GM23338 (cell line): ENCODE measurements around the gene MKI67. TPM values are rescaled to one million over a fixed set of nuclear protein-coding genes. Genes with fewer than 3 reads are reported as not detected.

Source experiments
- ATAC-seq: fragments of 200-7000 bp; cut with Tn5 transposase; 3 replicates; pipeline ENCODE4 v1.9.1; 2020
- DNase-seq: peaks from one replicate; pipeline ENCODE4 v3.0.0-alpha.2; 2015; ENCODE audit warnings: low spot score
- H2AFZ ChIP-seq: fragments of 200-600 bp; sonication (generic); 2 replicates; pipeline ENCODE4 v1.8.0; 2016; ENCODE audit warnings: antibody characterized with exemption, mild to moderate bottlenecking, moderate library complexity
- H3F3A ChIP-seq: fragments of 200-600 bp; sonication (generic); replicated peaks from 2 replicates; pipeline ENCODE4 v1.8.0; 2017; ENCODE audit warnings: antibody characterized with exemption, mixed run types, low read depth
- H3K27ac ChIP-seq: fragments of 200-600 bp; sonication (generic); 2 replicates; pipeline ENCODE4 v1.6.1; 2016; ENCODE audit warnings: low read depth
- H3K27me3 ChIP-seq: fragments of 200-600 bp; sonication (generic); 2 replicates; pipeline ENCODE4 v1.8.0; 2016; ENCODE audit warnings: mild to moderate bottlenecking, mixed run types, moderate library complexity; ENCODE audit not compliant: insufficient read depth
- H3K36me3 ChIP-seq: fragments of 200-600 bp; sonication (generic); 2 replicates; pipeline ENCODE4 v1.8.0; 2016; ENCODE audit warnings: mild to moderate bottlenecking; ENCODE audit not compliant: insufficient read depth
- H3K4me1 ChIP-seq: fragments of 200-600 bp; sonication (generic); 2 replicates; pipeline ENCODE4 v1.8.0; 2016; ENCODE audit warnings: mild to moderate bottlenecking, moderate library complexity; ENCODE audit not compliant: insufficient read depth
- H3K4me2 ChIP-seq: fragments of 200-600 bp; sonication (generic); 2 replicates; pipeline ENCODE4 v1.7.1; 2017; ENCODE audit warnings: mixed run types
- H3K4me3 ChIP-seq: fragments of 200-600 bp; sonication (generic); 2 replicates; pipeline ENCODE4 v1.6.1; 2016; ENCODE audit warnings: mixed run types
- H3K79me2 ChIP-seq: fragments of 200-600 bp; sonication (generic); replicated peaks from 2 replicates; pipeline ENCODE4 v1.8.0; 2017; ENCODE audit warnings: mild to moderate bottlenecking; ENCODE audit not compliant: insufficient read depth
- H3K9me2 ChIP-seq: fragments of 200-600 bp; sonication (generic); 2 replicates; pipeline ENCODE4 v1.8.0; 2017; ENCODE audit not compliant: insufficient read depth
- H4K20me1 ChIP-seq: fragments of 200-600 bp; sonication (generic); replicated peaks from 2 replicates; pipeline ENCODE4 v1.8.0; 2017; ENCODE audit warnings: mild to moderate bottlenecking; ENCODE audit not compliant: insufficient read depth
- H3K27ac Mint-ChIP-seq: 2 replicates; pipeline ENCODE4 v1.8.0; 2020; ENCODE audit warnings: inconsistent platforms, mild to moderate bottlenecking, moderate library complexity, mixed read lengths
- H3K27me3 Mint-ChIP-seq: 3 replicates; pipeline ENCODE4 v1.8.0; 2022; ENCODE audit warnings: low read depth, mild to moderate bottlenecking, moderate library complexity, mixed read lengths, inconsistent platforms; ENCODE audit not compliant: insufficient read depth, poor library complexity
- H3K36me3 Mint-ChIP-seq: 3 replicates; pipeline ENCODE4 v1.8.0; 2021; ENCODE audit warnings: low read depth, mild to moderate bottlenecking, inconsistent platforms, moderate library complexity, mixed read lengths
- H3K4me1 Mint-ChIP-seq: 3 replicates; pipeline ENCODE4 v1.8.0; 2020; ENCODE audit warnings: mild to moderate bottlenecking, inconsistent platforms, mixed read lengths
- H3K4me3 Mint-ChIP-seq: 3 replicates; pipeline ENCODE4 v1.8.0; 2021; ENCODE audit warnings: moderate library complexity, mild to moderate bottlenecking, inconsistent platforms, mixed read lengths
- H3K9me3 Mint-ChIP-seq: 3 replicates; pipeline ENCODE4 v1.8.0; 2020; ENCODE audit warnings: moderate library complexity, mild to moderate bottlenecking, inconsistent platforms, mixed read lengths
- CREB1 ChIP-seq: fragments of 250-450 bp; sonication (Bioruptor Pico); IDR thresholded peaks from 2 replicates; pipeline ENCODE4 v1.5.0; 2020; ENCODE audit warnings: low read depth, mild to moderate bottlenecking, moderate library complexity
- EZH2 ChIP-seq: fragments of 200-600 bp; sonication (generic); IDR thresholded peaks from one replicate; pipeline ENCODE4 v1.8.0; 2017; ENCODE audit warnings: antibody characterized with exemption, mild to moderate bottlenecking, low read depth; ENCODE audit not compliant: unreplicated experiment
- EZH2phosphoT487 ChIP-seq: fragments of 200-600 bp; sonication (generic); IDR thresholded peaks from one replicate; pipeline ENCODE4 v1.8.1; 2018; ENCODE audit warnings: antibody characterized with exemption; ENCODE audit not compliant: unreplicated experiment
- NANOG ChIP-seq: IDR thresholded peaks from 2 replicates; pipeline ENCODE4 v1.6.1; 2016; ENCODE audit warnings: antibody characterized with exemption, borderline replicate concordance
- POLR2AphosphoS5 ChIP-seq: IDR thresholded peaks from 2 replicates; pipeline ENCODE4 v1.6.1; 2016; ENCODE audit warnings: antibody characterized with exemption, low read depth
- STAT1 ChIP-seq: IDR thresholded peaks from one replicate; pipeline ENCODE4 v1.6.1; 2016; ENCODE audit warnings: antibody characterized with exemption; ENCODE audit not compliant: unreplicated experiment
- ZNF114 ChIP-seq: fragments of 250-450 bp; sonication (Bioruptor Pico); IDR thresholded peaks from 2 replicates; pipeline ENCODE4 v1.5.0; 2020; ENCODE audit warnings: mild to moderate bottlenecking, moderate library complexity
- ZNF331 ChIP-seq: fragments of 250-450 bp; sonication (Bioruptor Pico); IDR thresholded peaks from 2 replicates; pipeline ENCODE4 v1.5.0; 2020; ENCODE audit warnings: low read depth, mild to moderate bottlenecking, moderate library complexity
- polyA plus RNA-seq: library from polyadenylated mRNA; unstranded; fragments of >200 nt; fragmentation: Nextera tagmentation; extraction: Ambion mirVana; gene quantifications from 2 replicates; pipeline ENCODE4 v1.2.1, GENCODE V29; 2016
- total RNA-seq: library from RNA; depleted of rRNA; stranded (reverse); fragments of >200 nt; shearing (Covaris generic); gene quantifications from 2 replicates; pipeline ENCODE4 v1.2.3, GENCODE V29; 2014
- TF ChIP-seq, protein P1 (sequence below): IDR thresholded peaks from 2 replicates; pipeline ENCODE4 v1.6.1; 2016; ENCODE audit warnings: antibody characterized with exemption
- TF ChIP-seq, protein P2 (sequence below): fragments of 250-450 bp; sonication (Bioruptor Pico); IDR thresholded peaks from 2 replicates; pipeline ENCODE4 v1.5.0; 2020; ENCODE audit warnings: mild to moderate bottlenecking, moderate library complexity

MKI67 gene
- total and polyA plus RNA-seq, 2 experiments from 2014 or later, result 58.0 to 103 TPM

DNA sequence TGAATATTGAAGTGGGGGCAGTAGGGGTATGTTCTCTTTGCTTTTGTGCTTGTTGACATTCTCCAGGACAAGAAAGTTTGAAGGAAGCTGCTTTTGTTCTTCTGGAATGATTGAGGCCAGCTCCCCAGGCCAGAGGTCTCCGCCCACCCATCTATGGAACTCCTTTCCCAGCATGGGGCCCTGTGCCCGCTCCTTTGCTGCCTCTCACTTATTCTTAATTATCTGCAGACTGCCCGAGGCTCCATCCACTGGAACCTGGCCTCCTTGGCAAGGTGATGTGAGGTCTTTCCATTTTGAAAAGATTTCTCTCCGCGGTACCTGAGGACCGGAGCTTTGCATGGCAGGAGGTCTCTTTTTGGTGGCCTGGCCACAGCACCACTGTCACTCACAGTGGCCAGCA, 39.3 kb upstream of the MKI67 start (continued):
- TF ChIP-seq, protein P1, sequence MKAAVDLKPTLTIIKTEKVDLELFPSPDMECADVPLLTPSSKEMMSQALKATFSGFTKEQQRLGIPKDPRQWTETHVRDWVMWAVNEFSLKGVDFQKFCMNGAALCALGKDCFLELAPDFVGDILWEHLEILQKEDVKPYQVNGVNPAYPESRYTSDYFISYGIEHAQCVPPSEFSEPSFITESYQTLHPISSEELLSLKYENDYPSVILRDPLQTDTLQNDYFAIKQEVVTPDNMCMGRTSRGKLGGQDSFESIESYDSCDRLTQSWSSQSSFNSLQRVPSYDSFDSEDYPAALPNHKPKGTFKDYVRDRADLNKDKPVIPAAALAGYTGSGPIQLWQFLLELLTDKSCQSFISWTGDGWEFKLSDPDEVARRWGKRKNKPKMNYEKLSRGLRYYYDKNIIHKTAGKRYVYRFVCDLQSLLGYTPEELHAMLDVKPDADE, result no peak
- no peak for TF ChIP-seq NANOG
- TF ChIP-seq EZH2, result no peak
- TF ChIP-seq ZNF331 (CRISPR knock-in tag), result no peak

DNA sequence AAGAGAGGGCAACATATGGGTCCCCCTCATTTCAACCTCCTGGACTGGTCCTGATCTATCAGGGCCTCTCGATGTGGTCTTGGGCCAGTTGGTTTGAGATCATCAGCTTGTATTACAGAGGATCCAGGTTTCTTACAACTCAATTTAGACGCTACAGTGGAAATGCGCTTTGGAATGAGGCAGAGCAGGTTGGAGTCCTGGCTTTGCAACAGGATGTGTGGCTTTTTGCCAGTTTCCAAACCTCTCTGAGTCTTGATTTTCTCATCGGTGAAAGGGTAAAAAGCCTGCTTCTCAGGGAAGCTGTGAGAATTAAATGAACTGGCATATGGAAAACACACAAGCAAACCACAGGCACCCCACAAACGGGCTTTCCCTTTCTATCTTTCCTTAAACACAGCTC, 37.5 kb upstream of the MKI67 start:
- Mint-ChIP-seq H3K27me3 (peaks cover 8% of the 10 kb centered on the region), H3K9me3 (no peaks in the 10 kb centered on the region), H3K4me1 (peaks cover 14% of the 10 kb centered on the region; the same call in 2 of the 3 replicates), H3K27ac (no peak overlapping the region), H3K4me3 (no peak overlapping the region), H3K36me3 (no peaks in the 10 kb centered on the region)
- no peak for TF ChIP-seq EZH2phosphoT487
- TF ChIP-seq POLR2AphosphoS5, result no peak
- TF ChIP-seq STAT1, result no peak
- no peak for TF ChIP-seq NANOG
- TF ChIP-seq ZNF114, result no peak
- no peak for TF ChIP-seq CREB1 (CRISPR knock-in tag)
- no peak for TF ChIP-seq EZH2
- no peaks in the 10 kb centered on the region for H3K27me3 ChIP-seq
- no peaks in the 10 kb centered on the region for H4K20me1 ChIP-seq
- no peak overlapping the region for H3K4me2 ChIP-seq
- no peak overlapping the region for H3K4me3 ChIP-seq
- H3F3A ChIP-seq, result no peaks in the 10 kb centered on the region
- no peaks in the 10 kb centered on the region for H3K79me2 ChIP-seq
- no peak overlapping the region for H3K27ac ChIP-seq
- ATAC-seq (no peak), DNase-seq (no peak)
- peaks cover 7% of the 10 kb centered on the region for H3K4me1 ChIP-seq
- 0 out of 2 replicates have a peak overlapping the region, but pooled peaks have one; percentile 78 for H2AFZ ChIP-seq
- peaks cover 7% of the 10 kb centered on the region; the same call in 1 of the 2 replicates for H3K9me2 ChIP-seq
- H3K36me3 ChIP-seq, result no peaks in the 10 kb centered on the region

DNA sequence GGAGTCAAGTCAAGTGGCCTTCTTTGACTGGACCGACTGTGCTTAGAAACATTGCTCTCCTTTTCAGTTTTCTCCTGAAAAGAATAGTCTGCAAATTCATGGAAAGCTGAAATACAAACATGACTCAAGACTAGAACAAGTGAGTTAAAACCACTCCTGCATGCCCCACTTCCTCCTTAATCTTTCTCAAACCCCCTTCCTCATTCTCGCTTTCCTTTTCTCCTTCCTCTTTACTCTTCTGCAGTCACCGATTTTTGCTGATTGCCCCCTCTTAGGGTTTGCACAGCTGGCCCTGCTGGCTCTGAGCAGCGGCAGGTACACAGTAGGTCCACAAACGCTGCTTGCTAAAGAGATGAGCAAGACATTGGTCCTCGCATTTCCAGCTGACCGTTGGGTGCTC, 34.8 kb upstream of the MKI67 start:
- Histone ChIP-seq H3K27me3 (no peaks in the 10 kb centered on the region), H3K79me2 (no peaks in the 10 kb centered on the region), H2AFZ (no peak overlapping the region), H3K9me2 (peaks cover 7% of the 10 kb centered on the region; the same call in 1 of the 2 replicates), H3K27ac (no peak overlapping the region), H3K4me2 (no peak overlapping the region), H3K4me3 (no peak overlapping the region), H3K4me1 (peaks cover 7% of the 10 kb centered on the region), H3K36me3 (no peaks in the 10 kb centered on the region), H3F3A (no peaks in the 10 kb centered on the region), H4K20me1 (no peaks in the 10 kb centered on the region)
- Mint-ChIP-seq H3K36me3 (no peaks in the 10 kb centered on the region), H3K27me3 (peaks cover 7% of the 10 kb centered on the region), H3K4me3 (no peak overlapping the region), H3K9me3 (no peaks in the 10 kb centered on the region), H3K4me1 (peaks cover 13% of the 10 kb centered on the region; the same call in 2 of the 3 replicates), H3K27ac (no peak overlapping the region)
- ATAC-seq (no peak), DNase-seq (no peak)
- no peak for TF ChIP-seq STAT1
- TF ChIP-seq, protein P2, sequence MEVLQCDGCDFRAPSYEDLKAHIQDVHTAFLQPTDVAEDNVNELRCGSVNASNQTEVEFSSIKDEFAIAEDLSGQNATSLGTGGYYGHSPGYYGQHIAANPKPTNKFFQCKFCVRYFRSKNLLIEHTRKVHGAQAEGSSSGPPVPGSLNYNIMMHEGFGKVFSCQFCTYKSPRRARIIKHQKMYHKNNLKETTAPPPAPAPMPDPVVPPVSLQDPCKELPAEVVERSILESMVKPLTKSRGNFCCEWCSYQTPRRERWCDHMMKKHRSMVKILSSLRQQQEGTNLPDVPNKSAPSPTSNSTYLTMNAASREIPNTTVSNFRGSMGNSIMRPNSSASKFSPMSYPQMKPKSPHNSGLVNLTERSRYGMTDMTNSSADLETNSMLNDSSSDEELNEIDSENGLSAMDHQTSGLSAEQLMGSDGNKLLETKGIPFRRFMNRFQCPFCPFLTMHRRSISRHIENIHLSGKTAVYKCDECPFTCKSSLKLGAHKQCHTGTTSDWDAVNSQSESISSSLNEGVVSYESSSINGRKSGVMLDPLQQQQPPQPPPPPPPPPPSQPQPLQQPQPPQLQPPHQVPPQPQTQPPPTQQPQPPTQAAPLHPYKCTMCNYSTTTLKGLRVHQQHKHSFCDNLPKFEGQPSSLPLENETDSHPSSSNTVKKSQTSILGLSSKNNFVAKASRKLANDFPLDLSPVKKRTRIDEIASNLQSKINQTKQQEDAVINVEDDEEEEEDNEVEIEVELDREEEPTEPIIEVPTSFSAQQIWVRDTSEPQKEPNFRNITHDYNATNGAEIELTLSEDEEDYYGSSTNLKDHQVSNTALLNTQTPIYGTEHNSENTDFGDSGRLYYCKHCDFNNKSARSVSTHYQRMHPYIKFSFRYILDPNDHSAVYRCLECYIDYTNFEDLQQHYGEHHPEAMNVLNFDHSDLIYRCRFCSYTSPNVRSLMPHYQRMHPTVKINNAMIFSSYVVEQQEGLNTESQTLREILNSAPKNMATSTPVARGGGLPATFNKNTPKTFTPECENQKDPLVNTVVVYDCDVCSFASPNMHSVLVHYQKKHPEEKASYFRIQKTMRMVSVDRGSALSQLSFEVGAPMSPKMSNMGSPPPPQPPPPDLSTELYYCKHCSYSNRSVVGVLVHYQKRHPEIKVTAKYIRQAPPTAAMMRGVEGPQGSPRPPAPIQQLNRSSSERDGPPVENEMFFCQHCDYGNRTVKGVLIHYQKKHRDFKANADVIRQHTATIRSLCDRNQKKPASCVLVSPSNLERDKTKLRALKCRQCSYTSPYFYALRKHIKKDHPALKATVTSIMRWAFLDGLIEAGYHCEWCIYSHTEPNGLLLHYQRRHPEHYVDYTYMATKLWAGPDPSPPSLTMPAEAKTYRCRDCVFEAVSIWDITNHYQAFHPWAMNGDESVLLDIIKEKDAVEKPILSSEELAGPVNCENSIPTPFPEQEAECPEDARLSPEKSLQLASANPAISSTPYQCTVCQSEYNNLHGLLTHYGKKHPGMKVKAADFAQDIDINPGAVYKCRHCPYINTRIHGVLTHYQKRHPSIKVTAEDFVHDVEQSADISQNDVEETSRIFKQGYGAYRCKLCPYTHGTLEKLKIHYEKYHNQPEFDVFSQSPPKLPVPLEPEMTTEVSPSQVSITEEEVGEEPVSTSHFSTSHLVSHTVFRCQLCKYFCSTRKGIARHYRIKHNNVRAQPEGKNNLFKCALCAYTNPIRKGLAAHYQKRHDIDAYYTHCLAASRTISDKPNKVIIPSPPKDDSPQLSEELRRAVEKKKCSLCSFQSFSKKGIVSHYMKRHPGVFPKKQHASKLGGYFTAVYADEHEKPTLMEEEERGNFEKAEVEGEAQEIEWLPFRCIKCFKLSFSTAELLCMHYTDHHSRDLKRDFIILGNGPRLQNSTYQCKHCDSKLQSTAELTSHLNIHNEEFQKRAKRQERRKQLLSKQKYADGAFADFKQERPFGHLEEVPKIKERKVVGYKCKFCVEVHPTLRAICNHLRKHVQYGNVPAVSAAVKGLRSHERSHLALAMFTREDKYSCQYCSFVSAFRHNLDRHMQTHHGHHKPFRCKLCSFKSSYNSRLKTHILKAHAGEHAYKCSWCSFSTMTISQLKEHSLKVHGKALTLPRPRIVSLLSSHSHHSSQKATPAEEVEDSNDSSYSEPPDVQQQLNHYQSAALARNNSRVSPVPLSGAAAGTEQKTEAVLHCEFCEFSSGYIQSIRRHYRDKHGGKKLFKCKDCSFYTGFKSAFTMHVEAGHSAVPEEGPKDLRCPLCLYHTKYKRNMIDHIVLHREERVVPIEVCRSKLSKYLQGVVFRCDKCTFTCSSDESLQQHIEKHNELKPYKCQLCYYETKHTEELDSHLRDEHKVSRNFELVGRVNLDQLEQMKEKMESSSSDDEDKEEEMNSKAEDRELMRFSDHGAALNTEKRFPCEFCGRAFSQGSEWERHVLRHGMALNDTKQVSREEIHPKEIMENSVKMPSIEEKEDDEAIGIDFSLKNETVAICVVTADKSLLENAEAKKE, result no peak
